NCI-H82 treated with DMSO at 0.1 percent for 48 hours (cell line): Measurements from ENCODE around the gene H2BK1.

ENCODE experiments used
- DNase-seq: peaks from one replicate; lab custom pipeline; 2025; ENCODE audit not compliant: unreplicated experiment; lab: John Stamatoyannopoulos, UW

H2BK1 gene

GRCh38 chr7:151245360-151246101 is 35.2 kb upstream of the H2BK1 start:
- DNase-seq, result peak; percentile 13

GRCh38 chr7:151244841-151245346 is 34.6 kb upstream of the H2BK1 start:
- DNase-seq, result no peak

GRCh38 chr7:151244196-151244840 is 34.0 kb upstream of the H2BK1 start:
- DNase-seq, result peak; percentile 15

GRCh38 chr7:151243408-151244195 is 33.3 kb upstream of the H2BK1 start:
- no peak for DNase-seq

GRCh38 chr7:151243045-151243349 is 32.7 kb upstream of the H2BK1 start:
- DNase-seq, result no peak

- DNase-seq, result no peak
Measured at GRCh38 chr7:151242159-151243044, 32.1 kb upstream of the H2BK1 start.

- DNase-seq, result no peak
Measured at GRCh38 chr7:151241755-151242096, 31.4 kb upstream of the H2BK1 start.

GRCh38 chr7:151240942-151241754 is 30.9 kb upstream of the H2BK1 start:
- no peak for DNase-seq

- no peak for DNase-seq
Measured at GRCh38 chr7:151240536-151240935, 30.2 kb upstream of the H2BK1 start.

- no peak for DNase-seq
Measured at GRCh38 chr7:151239837-151240459, 29.7 kb upstream of the H2BK1 start.

GRCh38 chr7:151238924-151239836 is 28.9 kb upstream of the H2BK1 start:
- DNase-seq, result no peak

- no peak for DNase-seq
Measured at GRCh38 chr7:151238190-151238810, 28.0 kb upstream of the H2BK1 start.

- no peak for DNase-seq
Measured at GRCh38 chr7:151237244-151238189, 27.2 kb upstream of the H2BK1 start.

GRCh38 chr7:151236406-151236805 is 26.1 kb upstream of the H2BK1 start:
- DNase-seq, result no peak

- DNase-seq, result no peak
Measured at GRCh38 chr7:151235091-151235787, 25.0 kb upstream of the H2BK1 start.

GRCh38 chr7:151233804-151234203 is 23.5 kb upstream of the H2BK1 start:
- DNase-seq, result no peak
